HUES6 (cell line): ENCODE data around the gene ERGIC1.

Experiments
- H3K27ac ChIP-seq: 2 replicates; pipeline ENCODE4 v1.7.0; 2013; ENCODE audit warnings: low read depth, mild to moderate bottlenecking, low read length, inconsistent platforms
- H3K27me3 ChIP-seq: 2 replicates; pipeline ENCODE4 v1.6.1; 2013; ENCODE audit warnings: low read length; ENCODE audit not compliant: control insufficient read depth, insufficient read depth
- H3K36me3 ChIP-seq: 2 replicates; pipeline ENCODE4 v1.6.1; 2013; ENCODE audit warnings: low read length; ENCODE audit not compliant: control insufficient read depth, insufficient read depth
- H3K4me1 ChIP-seq: 2 replicates; pipeline ENCODE4 v1.6.1; 2013; ENCODE audit warnings: low read length; ENCODE audit not compliant: control insufficient read depth, insufficient read depth
- H3K4me3 ChIP-seq: 2 replicates; pipeline ENCODE4 v1.5.1; 2013; ENCODE audit warnings: low read depth, low read length
- H3K9ac ChIP-seq: one replicate; pipeline ENCODE4 v1.6.1; 2013; ENCODE audit warnings: mild to moderate bottlenecking, low read length
- H3K9me3 ChIP-seq: 2 replicates; pipeline ENCODE4 v1.6.1; 2013; ENCODE audit warnings: low read depth, low read length; ENCODE audit not compliant: control insufficient read depth, insufficient read depth

Gene ERGIC1

GRCh38 chr5:172907657-172908056, 73.6 kb downstream of the ERGIC1 start:
- H3K27me3 ChIP-seq, result no peaks in the 10 kb centered on the region
- H3K36me3 ChIP-seq, result peaks cover 29% of the 10 kb centered on the region
- peaks cover 39% of the 10 kb centered on the region for H3K4me1 ChIP-seq
- H3K9me3 ChIP-seq, result no peaks in the 10 kb centered on the region
- no peak overlapping the region for H3K9ac ChIP-seq
- H3K4me3 ChIP-seq, result no peak overlapping the region
- H3K27ac ChIP-seq, result no peak overlapping the region

- Histone ChIP-seq H3K9me3 (no peaks in the 10 kb centered on the region), H3K4me1 (peaks cover 39% of the 10 kb centered on the region), H3K4me3 (no peak overlapping the region), H3K27ac (no peak overlapping the region), H3K9ac (no peak overlapping the region), H3K36me3 (peaks cover 37% of the 10 kb centered on the region), H3K27me3 (no peaks in the 10 kb centered on the region)
Measured at GRCh38 chr5:172908662-172909061, 74.6 kb downstream of the ERGIC1 start.

DNA sequence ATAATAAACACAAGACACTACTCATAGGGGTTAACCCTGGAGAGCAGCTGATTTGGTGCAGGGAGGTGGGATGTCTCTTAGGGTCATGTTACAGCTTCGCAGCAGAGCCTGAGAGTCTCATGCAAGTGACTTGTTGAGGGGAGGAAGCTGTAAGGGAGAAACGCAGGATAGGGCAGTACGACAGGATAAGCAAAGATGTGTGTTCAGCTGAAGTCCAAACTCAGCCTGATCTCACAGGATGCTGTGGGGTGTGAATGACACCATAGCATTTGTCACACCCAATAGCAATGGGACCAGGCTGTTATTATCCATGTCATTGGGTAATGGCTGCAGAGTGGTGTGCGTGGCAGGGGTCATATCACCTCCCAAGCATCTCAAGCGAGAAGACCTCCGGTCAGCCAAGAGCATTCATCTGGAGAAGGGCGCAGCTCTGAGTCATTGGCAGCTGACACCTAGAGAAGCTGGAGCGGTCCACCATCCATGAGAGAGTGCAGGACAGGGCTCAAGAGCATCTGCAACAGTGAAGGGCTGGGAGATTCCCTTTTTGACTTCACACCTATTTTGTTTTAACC, 76.0 kb downstream of the ERGIC1 start:
- Histone ChIP-seq H3K27ac (no peak overlapping the region), H3K4me1 (peaks cover 26% of the 10 kb centered on the region), H3K9me3 (no peaks in the 10 kb centered on the region), H3K27me3 (no peaks in the 10 kb centered on the region), H3K36me3 (peaks cover 45% of the 10 kb centered on the region), H3K9ac (no peak overlapping the region), H3K4me3 (no peak overlapping the region)

DNA sequence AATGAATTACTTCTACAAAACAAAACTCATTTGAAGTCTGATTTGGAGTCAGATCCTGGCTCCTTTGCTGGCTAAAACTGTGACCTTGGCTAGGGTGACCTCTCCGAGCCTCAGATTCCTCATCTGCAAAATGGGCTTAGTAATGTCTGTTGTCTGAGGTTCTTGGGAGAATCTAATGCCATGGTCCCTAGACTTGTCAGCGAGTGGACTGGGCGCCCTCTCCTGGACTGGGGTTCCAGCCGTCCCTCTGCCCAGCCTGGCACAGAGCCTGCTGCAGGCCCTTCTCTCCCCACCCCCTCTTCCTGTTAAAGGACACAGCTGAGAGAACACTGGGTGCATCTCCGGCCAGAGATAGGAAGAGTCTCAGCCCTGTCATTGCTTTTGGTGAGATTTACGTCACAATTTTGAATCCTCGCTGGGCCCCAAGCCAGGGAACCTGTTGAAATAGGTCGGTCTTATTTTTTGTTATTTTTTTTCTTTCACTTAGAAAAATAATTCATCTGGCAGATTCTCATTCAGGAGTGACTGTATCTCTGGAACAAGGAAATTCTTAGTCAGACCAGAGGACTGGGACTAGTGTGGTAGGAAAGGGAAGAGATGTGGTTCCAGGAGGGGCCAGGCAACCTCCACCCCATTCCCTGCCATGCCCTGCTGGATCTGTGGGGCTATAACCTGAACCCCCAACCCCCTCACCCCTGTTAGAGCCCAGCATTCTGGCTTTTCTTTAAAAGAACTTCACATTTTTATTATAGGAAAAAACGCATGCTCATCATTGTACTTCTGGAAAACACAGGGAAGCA, 77.0 kb downstream of the ERGIC1 start:
- peaks cover 55% of the 10 kb centered on the region for H3K36me3 ChIP-seq
- H3K27ac ChIP-seq, result no peak overlapping the region
- H3K9ac ChIP-seq, result no peak overlapping the region
- H3K4me1 ChIP-seq, result peaks cover 15% of the 10 kb centered on the region
- H3K4me3 ChIP-seq, result no peak overlapping the region
- H3K9me3 ChIP-seq, result no peaks in the 10 kb centered on the region
- no peaks in the 10 kb centered on the region for H3K27me3 ChIP-seq

DNA sequence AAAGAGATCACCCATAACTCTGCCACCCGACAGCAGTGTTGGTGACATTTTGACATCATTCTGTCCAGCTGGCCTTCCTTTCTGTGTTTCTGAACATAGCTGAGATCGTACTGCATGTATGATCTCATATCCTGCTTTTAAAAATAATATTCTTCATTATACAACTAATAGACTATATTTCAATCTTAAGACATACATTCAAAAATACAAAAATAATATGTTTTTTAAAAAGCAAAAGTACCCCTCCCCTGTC, 77.5 kb downstream of the ERGIC1 start:
- Histone ChIP-seq H3K9ac (no peak overlapping the region), H3K36me3 (peaks cover 60% of the 10 kb centered on the region), H3K4me1 (peaks cover 11% of the 10 kb centered on the region; the same call in 1 of the 2 replicates), H3K4me3 (no peak overlapping the region), H3K9me3 (no peaks in the 10 kb centered on the region), H3K27ac (no peak overlapping the region), H3K27me3 (no peaks in the 10 kb centered on the region)

DNA sequence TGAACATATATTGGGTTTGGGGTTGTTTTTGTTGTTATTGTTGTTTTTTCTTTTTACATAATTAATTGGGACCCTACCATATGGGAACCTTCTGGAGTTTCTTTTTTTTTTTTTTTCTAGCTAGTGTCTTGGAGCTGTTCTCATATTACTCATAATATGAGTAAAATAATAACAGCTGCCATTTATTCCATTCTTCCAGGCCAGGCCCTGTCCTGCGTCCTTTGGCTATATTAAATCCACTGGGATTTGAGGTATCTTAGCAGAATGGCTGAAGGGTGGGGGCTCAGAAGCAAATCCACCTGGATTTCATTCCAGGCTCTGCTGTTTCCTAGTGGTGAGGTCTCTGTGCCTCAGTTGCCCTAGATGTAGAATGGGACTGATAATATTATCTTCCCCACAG, 77.9 kb downstream of the ERGIC1 start:
- H3K4me1 ChIP-seq, result peaks cover 7% of the 10 kb centered on the region; the same call in 1 of the 2 replicates
- no peaks in the 10 kb centered on the region for H3K9me3 ChIP-seq
- no peaks in the 10 kb centered on the region for H3K27me3 ChIP-seq
- H3K36me3 ChIP-seq, result peaks cover 62% of the 10 kb centered on the region
- no peak overlapping the region for H3K4me3 ChIP-seq
- H3K9ac ChIP-seq, result no peak overlapping the region
- H3K27ac ChIP-seq, result no peak overlapping the region

DNA sequence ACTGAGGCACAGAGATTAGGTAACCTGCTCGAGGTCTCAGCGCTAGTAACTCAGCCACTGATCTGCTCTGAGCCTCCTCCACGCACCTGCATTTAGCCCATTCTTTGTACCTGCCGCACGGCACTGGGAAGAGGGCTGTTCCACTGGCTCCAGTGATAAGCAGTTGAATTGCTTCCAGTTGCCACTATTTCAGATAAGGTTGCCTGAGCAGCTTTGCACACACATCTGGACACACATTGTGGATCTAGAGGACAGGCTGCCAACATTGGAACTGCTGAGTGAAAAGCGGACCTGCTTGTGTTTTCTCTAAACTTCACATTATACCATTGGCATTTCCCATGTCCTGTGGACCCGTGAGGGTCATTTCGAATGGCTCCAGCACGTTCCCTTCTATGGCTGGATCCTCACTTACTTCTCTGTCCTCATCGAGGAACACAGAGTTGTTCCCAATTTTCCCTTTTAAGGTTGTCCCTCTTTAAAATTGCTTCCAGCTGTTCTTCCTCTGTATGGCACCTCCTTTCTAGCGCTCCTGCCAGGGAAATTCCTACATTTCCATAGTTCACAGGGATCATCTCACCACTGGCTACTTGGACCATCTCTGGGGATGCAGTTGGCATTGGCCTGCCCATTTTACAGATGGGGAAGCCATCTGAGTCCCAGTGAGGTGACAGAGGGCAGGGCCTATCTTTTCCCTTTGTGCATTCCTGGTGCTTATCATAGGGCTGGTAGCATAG, 79.2 kb downstream of the ERGIC1 start:
- Histone ChIP-seq H3K9ac (no peak overlapping the region), H3K4me3 (no peak overlapping the region), H3K36me3 (peaks cover 75% of the 10 kb centered on the region), H3K27ac (no peak overlapping the region), H3K27me3 (no peaks in the 10 kb centered on the region), H3K4me1 (peaks cover 3% of the 10 kb centered on the region; the same call in 1 of the 2 replicates), H3K9me3 (no peaks in the 10 kb centered on the region)

DNA sequence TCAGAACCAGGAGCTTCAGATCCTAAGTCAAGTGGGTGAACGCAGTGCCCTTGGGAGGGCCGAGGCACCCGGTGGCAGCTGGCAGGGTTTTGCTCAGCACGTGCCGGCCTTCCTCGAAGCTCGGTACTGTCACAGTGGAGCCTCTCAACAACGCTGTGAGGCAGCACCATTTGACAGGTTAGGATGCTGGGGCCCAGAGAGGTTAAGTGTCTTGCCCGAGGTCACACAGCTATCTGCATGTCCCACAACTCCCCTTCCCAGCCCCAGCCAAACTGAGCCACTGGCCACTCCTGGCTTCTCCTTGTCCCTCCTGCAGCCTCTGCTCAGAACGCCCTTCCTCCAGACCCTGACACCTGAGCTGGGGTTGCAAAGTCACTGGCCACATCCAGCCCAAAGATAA, 81.5 kb downstream of the ERGIC1 start:
- Histone ChIP-seq H3K36me3 (peaks cover 80% of the 10 kb centered on the region), H3K4me1 (no peaks in the 10 kb centered on the region; the same call in 1 of the 2 replicates), H3K4me3 (no peak overlapping the region), H3K27ac (no peak overlapping the region), H3K27me3 (no peaks in the 10 kb centered on the region), H3K9me3 (no peaks in the 10 kb centered on the region), H3K9ac (no peak overlapping the region)

- no peak overlapping the region for H3K4me3 ChIP-seq
- H3K36me3 ChIP-seq, result peaks cover 71% of the 10 kb centered on the region
- H3K4me1 ChIP-seq, result no peaks in the 10 kb centered on the region; the same call in 1 of the 2 replicates
- no peak overlapping the region for H3K27ac ChIP-seq
- no peaks in the 10 kb centered on the region for H3K9me3 ChIP-seq
- no peak overlapping the region for H3K9ac ChIP-seq
- no peaks in the 10 kb centered on the region for H3K27me3 ChIP-seq
Measured at GRCh38 chr5:172918421-172919371, 84.6 kb downstream of the ERGIC1 start.

GRCh38 chr5:172919525-172920446, 85.7 kb downstream of the ERGIC1 start:
- H3K4me1 ChIP-seq, result no peaks in the 10 kb centered on the region; the same call in 1 of the 2 replicates
- H3K36me3 ChIP-seq, result peaks cover 74% of the 10 kb centered on the region
- H3K9me3 ChIP-seq, result no peaks in the 10 kb centered on the region
- H3K9ac ChIP-seq, result no peak overlapping the region
- no peaks in the 10 kb centered on the region for H3K27me3 ChIP-seq
- H3K27ac ChIP-seq, result no peak overlapping the region
- no peak overlapping the region for H3K4me3 ChIP-seq
